HS-27A (cell line): ENCODE results near the gene AGPAT4.

Source experiments
- DNase-seq: peaks from one replicate; pipeline ENCODE4 v3.0.0-alpha.2; 2012; ENCODE audit warnings: low read depth, missing footprints

AGPAT4 gene

GRCh38 chr6:161254464-161255253 lies 19.2 kb downstream of the AGPAT4 start:
- no peak for DNase-seq

- DNase-seq, result no peak
Observed at GRCh38 chr6:161254126-161254463, 19.8 kb downstream of the AGPAT4 start.

- no peak for DNase-seq
Observed at GRCh38 chr6:161251345-161251744, 22.5 kb downstream of the AGPAT4 start.

GRCh38 chr6:161249327-161249726 lies 24.5 kb downstream of the AGPAT4 start:
- no peak for DNase-seq

- DNase-seq, result no peak
Observed at GRCh38 chr6:161246725-161247124, 27.1 kb downstream of the AGPAT4 start.

GRCh38 chr6:161245363-161245762 lies 28.5 kb downstream of the AGPAT4 start:
- DNase-seq, result no peak

- no peak for DNase-seq
Observed at GRCh38 chr6:161244725-161245124, 29.1 kb downstream of the AGPAT4 start.

GRCh38 chr6:161242779-161243693 lies 30.8 kb downstream of the AGPAT4 start:
- no peak for DNase-seq

GRCh38 chr6:161242113-161242512 lies 31.7 kb downstream of the AGPAT4 start:
- DNase-seq, result no peak

GRCh38 chr6:161239001-161239400 lies 34.9 kb downstream of the AGPAT4 start:
- no peak for DNase-seq

GRCh38 chr6:161238500-161238899 lies 35.4 kb downstream of the AGPAT4 start:
- DNase-seq, result no peak

- DNase-seq, result no peak
Observed at GRCh38 chr6:161238081-161238480, 35.8 kb downstream of the AGPAT4 start.

GRCh38 chr6:161237176-161237575 lies 36.7 kb downstream of the AGPAT4 start:
- no peak for DNase-seq

GRCh38 chr6:161235776-161236633 lies 37.9 kb downstream of the AGPAT4 start:
- no peak for DNase-seq

- no peak for DNase-seq
Observed at GRCh38 chr6:161233986-161234661, 39.7 kb downstream of the AGPAT4 start.

- DNase-seq, result no peak
Observed at GRCh38 chr6:161232467-161232866, 41.4 kb downstream of the AGPAT4 start.

- no peak for DNase-seq
Observed at GRCh38 chr6:161232010-161232409, 41.9 kb downstream of the AGPAT4 start.

- no peak for DNase-seq
Observed at GRCh38 chr6:161230339-161230738, 43.5 kb downstream of the AGPAT4 start.

- DNase-seq, result no peak
Observed at GRCh38 chr6:161228921-161229591, 44.8 kb downstream of the AGPAT4 start.

GRCh38 chr6:161228096-161228495 lies 45.8 kb downstream of the AGPAT4 start:
- no peak for DNase-seq
